ENCODE data around the gene CCS.
A peak's percentile ranks its signal among the peaks of the same experiment; 100 is the strongest.

Gene CCS

DNA sequence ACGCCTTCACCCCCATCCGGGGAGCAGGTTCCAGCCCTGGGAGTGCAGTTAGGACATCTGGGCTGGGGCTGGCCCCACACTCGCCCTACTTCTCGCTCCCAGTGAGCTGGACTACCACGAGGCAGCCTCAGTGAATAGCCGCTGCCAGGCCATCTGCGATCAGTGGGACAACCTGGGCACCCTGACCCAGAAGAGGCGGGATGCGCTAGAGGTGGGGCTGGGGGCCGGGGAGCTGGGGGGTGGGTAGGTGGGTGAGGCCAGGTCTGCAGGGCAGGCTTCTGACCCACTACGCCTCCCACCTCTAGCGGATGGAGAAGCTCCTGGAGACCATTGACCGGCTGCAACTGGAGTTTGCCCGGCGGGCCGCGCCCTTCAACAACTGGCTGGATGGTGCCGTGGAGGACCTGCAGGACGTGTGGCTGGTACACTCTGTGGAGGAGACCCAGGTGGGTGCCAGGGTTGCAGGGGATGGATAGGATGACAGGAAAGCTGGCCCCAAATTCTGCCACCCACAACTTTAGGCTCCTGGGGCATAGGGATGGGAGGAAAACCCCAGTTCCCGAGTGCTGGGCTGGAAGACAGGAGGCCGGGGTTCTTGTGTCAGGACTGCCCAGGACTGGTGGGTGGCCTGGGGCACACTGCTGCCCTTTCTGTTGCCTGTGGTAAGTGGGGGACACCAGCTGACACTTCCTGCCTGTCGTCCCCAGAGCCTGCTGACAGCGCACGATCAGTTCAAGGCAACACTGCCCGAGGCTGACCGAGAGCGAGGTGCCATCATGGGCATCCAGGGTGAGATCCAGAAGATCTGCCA is 32.9 kb upstream of the CCS start (continued):
- TF ChIP-seq, protein P1, sequence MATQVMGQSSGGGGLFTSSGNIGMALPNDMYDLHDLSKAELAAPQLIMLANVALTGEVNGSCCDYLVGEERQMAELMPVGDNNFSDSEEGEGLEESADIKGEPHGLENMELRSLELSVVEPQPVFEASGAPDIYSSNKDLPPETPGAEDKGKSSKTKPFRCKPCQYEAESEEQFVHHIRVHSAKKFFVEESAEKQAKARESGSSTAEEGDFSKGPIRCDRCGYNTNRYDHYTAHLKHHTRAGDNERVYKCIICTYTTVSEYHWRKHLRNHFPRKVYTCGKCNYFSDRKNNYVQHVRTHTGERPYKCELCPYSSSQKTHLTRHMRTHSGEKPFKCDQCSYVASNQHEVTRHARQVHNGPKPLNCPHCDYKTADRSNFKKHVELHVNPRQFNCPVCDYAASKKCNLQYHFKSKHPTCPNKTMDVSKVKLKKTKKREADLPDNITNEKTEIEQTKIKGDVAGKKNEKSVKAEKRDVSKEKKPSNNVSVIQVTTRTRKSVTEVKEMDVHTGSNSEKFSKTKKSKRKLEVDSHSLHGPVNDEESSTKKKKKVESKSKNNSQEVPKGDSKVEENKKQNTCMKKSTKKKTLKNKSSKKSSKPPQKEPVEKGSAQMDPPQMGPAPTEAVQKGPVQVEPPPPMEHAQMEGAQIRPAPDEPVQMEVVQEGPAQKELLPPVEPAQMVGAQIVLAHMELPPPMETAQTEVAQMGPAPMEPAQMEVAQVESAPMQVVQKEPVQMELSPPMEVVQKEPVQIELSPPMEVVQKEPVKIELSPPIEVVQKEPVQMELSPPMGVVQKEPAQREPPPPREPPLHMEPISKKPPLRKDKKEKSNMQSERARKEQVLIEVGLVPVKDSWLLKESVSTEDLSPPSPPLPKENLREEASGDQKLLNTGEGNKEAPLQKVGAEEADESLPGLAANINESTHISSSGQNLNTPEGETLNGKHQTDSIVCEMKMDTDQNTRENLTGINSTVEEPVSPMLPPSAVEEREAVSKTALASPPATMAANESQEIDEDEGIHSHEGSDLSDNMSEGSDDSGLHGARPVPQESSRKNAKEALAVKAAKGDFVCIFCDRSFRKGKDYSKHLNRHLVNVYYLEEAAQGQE (tag by site-specific recombination; IDR thresholded peaks at IDR 0.05) = no peak
- TF ChIP-seq, protein P2, sequence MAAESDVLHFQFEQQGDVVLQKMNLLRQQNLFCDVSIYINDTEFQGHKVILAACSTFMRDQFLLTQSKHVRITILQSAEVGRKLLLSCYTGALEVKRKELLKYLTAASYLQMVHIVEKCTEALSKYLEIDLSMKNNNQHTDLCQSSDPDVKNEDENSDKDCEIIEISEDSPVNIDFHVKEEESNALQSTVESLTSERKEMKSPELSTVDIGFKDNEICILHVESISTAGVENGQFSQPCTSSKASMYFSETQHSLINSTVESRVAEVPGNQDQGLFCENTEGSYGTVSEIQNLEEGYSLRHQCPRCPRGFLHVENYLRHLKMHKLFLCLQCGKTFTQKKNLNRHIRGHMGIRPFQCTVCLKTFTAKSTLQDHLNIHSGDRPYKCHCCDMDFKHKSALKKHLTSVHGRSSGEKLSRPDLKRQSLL (tag by site-specific recombination; IDR thresholded peaks at IDR 0.05) = no peak
- TF ChIP-seq ZNF549 (tag by site-specific recombination; IDR thresholded peaks at IDR 0.05) (no peak), ZNF292 (tag by site-specific recombination; IDR thresholded peaks at IDR 0.05; ENCODE audit: borderline replicate concordance, low read depth) (no peak), ZNF76 (tag by site-specific recombination; IDR thresholded peaks at IDR 0.05; ENCODE audit: borderline replicate concordance, low read depth) (no peak), ZNF529 (tag by site-specific recombination; IDR thresholded peaks at IDR 0.05; ENCODE audit: insufficient replicate concordance) (no peak)

DNA sequence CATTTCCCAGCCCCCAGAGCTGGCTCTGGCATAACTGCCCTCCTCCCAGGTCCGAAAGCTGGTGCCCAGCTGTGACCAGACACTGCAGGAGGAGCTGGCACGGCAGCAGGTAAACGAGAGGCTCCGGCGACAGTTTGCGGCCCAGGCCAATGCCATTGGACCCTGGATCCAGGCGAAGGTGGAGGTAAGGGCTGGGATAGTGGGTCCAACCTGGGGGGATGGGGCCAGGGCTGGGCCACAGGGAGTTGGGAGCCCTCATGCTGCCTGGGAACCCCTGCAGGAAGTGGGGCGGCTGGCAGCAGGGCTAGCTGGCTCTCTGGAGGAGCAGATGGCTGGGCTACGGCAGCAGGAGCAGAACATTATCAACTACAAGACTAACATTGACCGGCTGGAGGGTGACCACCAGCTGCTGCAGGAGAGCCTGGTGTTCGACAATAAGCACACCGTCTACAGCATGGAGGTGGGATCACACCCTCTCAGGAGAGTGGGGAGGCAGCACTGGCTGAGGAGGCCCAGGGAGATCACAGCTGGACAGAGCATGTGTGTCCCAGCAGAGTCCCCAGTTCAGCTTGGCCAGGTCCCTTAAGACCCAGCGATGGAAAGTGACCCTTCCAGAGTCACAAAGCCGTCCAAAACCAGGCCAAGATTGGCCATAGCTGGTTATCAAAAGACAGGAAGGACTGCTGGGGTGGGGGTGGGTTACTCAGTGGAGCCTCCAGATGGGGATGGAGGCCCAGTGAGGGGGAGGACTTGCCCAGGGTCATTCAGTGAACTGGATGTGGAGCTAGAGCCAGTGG is 31.6 kb upstream of the CCS start:
- H3K36me3 ChIP-seq (ENCODE audit: control insufficient read depth in 2 of 2, insufficient read depth in 1 of 2, low read length in 2 of 2) = no peaks in the 10 kb centered on the region
- TF ChIP-seq, protein P3, sequence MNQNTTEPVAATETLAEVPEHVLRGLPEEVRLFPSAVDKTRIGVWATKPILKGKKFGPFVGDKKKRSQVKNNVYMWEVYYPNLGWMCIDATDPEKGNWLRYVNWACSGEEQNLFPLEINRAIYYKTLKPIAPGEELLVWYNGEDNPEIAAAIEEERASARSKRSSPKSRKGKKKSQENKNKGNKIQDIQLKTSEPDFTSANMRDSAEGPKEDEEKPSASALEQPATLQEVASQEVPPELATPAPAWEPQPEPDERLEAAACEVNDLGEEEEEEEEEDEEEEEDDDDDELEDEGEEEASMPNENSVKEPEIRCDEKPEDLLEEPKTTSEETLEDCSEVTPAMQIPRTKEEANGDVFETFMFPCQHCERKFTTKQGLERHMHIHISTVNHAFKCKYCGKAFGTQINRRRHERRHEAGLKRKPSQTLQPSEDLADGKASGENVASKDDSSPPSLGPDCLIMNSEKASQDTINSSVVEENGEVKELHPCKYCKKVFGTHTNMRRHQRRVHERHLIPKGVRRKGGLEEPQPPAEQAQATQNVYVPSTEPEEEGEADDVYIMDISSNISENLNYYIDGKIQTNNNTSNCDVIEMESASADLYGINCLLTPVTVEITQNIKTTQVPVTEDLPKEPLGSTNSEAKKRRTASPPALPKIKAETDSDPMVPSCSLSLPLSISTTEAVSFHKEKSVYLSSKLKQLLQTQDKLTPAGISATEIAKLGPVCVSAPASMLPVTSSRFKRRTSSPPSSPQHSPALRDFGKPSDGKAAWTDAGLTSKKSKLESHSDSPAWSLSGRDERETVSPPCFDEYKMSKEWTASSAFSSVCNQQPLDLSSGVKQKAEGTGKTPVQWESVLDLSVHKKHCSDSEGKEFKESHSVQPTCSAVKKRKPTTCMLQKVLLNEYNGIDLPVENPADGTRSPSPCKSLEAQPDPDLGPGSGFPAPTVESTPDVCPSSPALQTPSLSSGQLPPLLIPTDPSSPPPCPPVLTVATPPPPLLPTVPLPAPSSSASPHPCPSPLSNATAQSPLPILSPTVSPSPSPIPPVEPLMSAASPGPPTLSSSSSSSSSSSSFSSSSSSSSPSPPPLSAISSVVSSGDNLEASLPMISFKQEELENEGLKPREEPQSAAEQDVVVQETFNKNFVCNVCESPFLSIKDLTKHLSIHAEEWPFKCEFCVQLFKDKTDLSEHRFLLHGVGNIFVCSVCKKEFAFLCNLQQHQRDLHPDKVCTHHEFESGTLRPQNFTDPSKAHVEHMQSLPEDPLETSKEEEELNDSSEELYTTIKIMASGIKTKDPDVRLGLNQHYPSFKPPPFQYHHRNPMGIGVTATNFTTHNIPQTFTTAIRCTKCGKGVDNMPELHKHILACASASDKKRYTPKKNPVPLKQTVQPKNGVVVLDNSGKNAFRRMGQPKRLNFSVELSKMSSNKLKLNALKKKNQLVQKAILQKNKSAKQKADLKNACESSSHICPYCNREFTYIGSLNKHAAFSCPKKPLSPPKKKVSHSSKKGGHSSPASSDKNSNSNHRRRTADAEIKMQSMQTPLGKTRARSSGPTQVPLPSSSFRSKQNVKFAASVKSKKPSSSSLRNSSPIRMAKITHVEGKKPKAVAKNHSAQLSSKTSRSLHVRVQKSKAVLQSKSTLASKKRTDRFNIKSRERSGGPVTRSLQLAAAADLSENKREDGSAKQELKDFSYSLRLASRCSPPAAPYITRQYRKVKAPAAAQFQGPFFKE (tag by site-specific recombination; IDR thresholded peaks at IDR 0.05; ENCODE audit: borderline replicate concordance) = no peak
- TF ChIP-seq ZIC2 (tag by site-specific recombination; IDR thresholded peaks at IDR 0.05) (peak; percentile 23; the same call in 1 of the 2 replicates), ZNF843 (tag by site-specific recombination; IDR thresholded peaks at IDR 0.05) (no peak), ZNF184 (tag by site-specific recombination; IDR thresholded peaks at IDR 0.05) (no peak), TRIM28 (IDR thresholded peaks at IDR 0.05; ENCODE audit: borderline replicate concordance, low read length) (no peak)
- ChIA-PET CTCF (interaction anchor here (0.6 to 0.8 kb wide), 2 partner anchors 57 to 351 kb away, joined by 3 read pairs; no protein-coding TSS in a partner anchor), POLR2A (interaction anchor here (0.9 to 2.3 kb wide), 3 partner anchors 15 to 55 kb away, joined by 3 to 9 read pairs (median 3); partner anchors contain the start of genes ACTN3, RBM14 and ZDHHC24)
- no peaks in the 10 kb centered on the region for H3K4me1 ChIP-seq (ENCODE audit: control insufficient read depth, insufficient read depth, low read length)
- H3K4me3 ChIP-seq (ENCODE audit: low read depth, low read length) = no peak overlapping the region
- no peak overlapping the region for H3K27ac ChIP-seq (ENCODE audit: extremely low read depth, low read depth, low read length)
- H3K9me3 ChIP-seq (ENCODE audit: control insufficient read depth, insufficient read depth, low read depth, low read length) = no peaks in the 10 kb centered on the region
